HepG2 (cell line): Measurements from ENCODE around the gene OTUD7B. TPM values are rescaled to one million over a fixed set of nuclear protein-coding genes. Genes with fewer than 3 reads are reported as not detected.

Experiments used
- AGO2 ChIP-seq: fragments of 200-400 bp; formaldehyde crosslinking; optimal IDR thresholded peaks from 2 replicates; pipeline ENCODE3; 2017; ENCODE audit warnings: mild to moderate bottlenecking, low read depth, low read length, moderate library complexity
- AHDC1 ChIP-seq: sonication (generic); formaldehyde crosslinking; IDR thresholded peaks from 2 replicates; pipeline ENCODE4 v1.5.1; 2020; ENCODE audit warnings: mild to moderate bottlenecking, missing genetic modification reagents, borderline replicate concordance
- BCL6 ChIP-seq: IDR thresholded peaks from 2 replicates; pipeline ENCODE4 v1.6.1; 2016; ENCODE audit warnings: missing genetic modification reagents, missing compliant biosample characterization
- DPF2 ChIP-seq: sonication (generic); formaldehyde crosslinking; IDR thresholded peaks from 2 replicates; pipeline ENCODE4 v1.4.0; 2020; ENCODE audit warnings: mild to moderate bottlenecking, low read depth, missing genetic modification reagents, borderline replicate concordance
- GATAD1 ChIP-seq: IDR thresholded peaks from 2 replicates; pipeline ENCODE4 v1.6.1; 2016; ENCODE audit warnings: missing genetic modification reagents, missing compliant biosample characterization
- MXD1 ChIP-seq: sonication (generic); formaldehyde crosslinking; IDR thresholded peaks from 2 replicates; pipeline ENCODE4 v1.4.0; 2020; ENCODE audit warnings: mild to moderate bottlenecking, missing genetic modification reagents
- MXI1 ChIP-seq: IDR thresholded peaks from 3 replicates; pipeline ENCODE4 v1.6.1; 2012; ENCODE audit warnings: low read depth, low read length, inconsistent platforms, borderline replicate concordance
- SRF ChIP-seq: IDR thresholded peaks from 2 replicates; pipeline ENCODE4 v1.6.1; 2011; ENCODE audit warnings: mild to moderate bottlenecking, low read depth, low read length, moderate library complexity
- TCF7 ChIP-seq: sonication (generic); IDR thresholded peaks from 2 replicates; pipeline ENCODE4 v1.6.1; 2016; ENCODE audit warnings: antibody characterized with exemption, low read depth
- ZBTB21 ChIP-seq: sonication (generic); formaldehyde crosslinking; IDR thresholded peaks from 2 replicates; pipeline ENCODE4 v1.4.0; 2020; ENCODE audit warnings: missing genetic modification reagents
- ZNF224 ChIP-seq: sonication (generic); formaldehyde crosslinking; IDR thresholded peaks from 2 replicates; pipeline ENCODE4 v1.5.0; 2020; ENCODE audit warnings: mild to moderate bottlenecking, missing genetic modification reagents
- ZNF329 ChIP-seq: sonication (generic); formaldehyde crosslinking; IDR thresholded peaks from 2 replicates; pipeline ENCODE4 v1.9.0; 2021; ENCODE audit warnings: low read depth, mild to moderate bottlenecking, missing genetic modification reagents
- ZNF547 ChIP-seq: sonication (generic); formaldehyde crosslinking; IDR thresholded peaks from 2 replicates; pipeline ENCODE4 v1.5.1; 2020; ENCODE audit warnings: mild to moderate bottlenecking, missing genetic modification reagents
- ZNF576 ChIP-seq: sonication (generic); formaldehyde crosslinking; IDR thresholded peaks from 2 replicates; pipeline ENCODE4 v1.4.0; 2020; ENCODE audit warnings: mild to moderate bottlenecking, missing genetic modification reagents
- ZNF790 ChIP-seq: sonication (generic); formaldehyde crosslinking; IDR thresholded peaks from 2 replicates; pipeline ENCODE4 v1.8.0; 2022; ENCODE audit warnings: missing genetic modification reagents, mild to moderate bottlenecking, borderline replicate concordance
- ZNF792 ChIP-seq: IDR thresholded peaks from 2 replicates; pipeline ENCODE4 v1.6.1; 2016
- polyA plus RNA-seq, 8 experiments: library from polyadenylated mRNA; depleted of rRNA in 3 of 8; stranded (reverse) in 7 of 8; unstranded in 1 of 8; fragments of >200 nt; fragmentation: Illumina TruSeq in 4 of 8; extraction: Trizol in 4 of 8; gene quantifications; 2 replicates each; pipeline versions ENCODE4 v1.2.1 to v1.2.3, GENCODE V29; 2011 to 2016; ENCODE audit warnings: low read depth in 4 of 8, missing spikeins in 1 of 8, mixed read lengths in 1 of 8; ENCODE audit not compliant: insufficient read depth in 1 of 8
- total RNA-seq, 5 experiments: library from RNA; depleted of rRNA; stranded (reverse); fragments of >200 nt; fragmentation: Illumina TruSeq; extraction: Trizol; gene quantifications; 2 replicates each; pipeline ENCODE4 v1.2.3, GENCODE V29; 2016; ENCODE audit warnings: low read depth in 1 of 5
- TF ChIP-seq, protein P1 (sequence below): sonication (generic); formaldehyde crosslinking; IDR thresholded peaks from 2 replicates; pipeline ENCODE4 v1.9.0; 2022; ENCODE audit warnings: low read depth, missing genetic modification reagents
- TF ChIP-seq, protein P2 (sequence below): sonication (generic); formaldehyde crosslinking; IDR thresholded peaks from 2 replicates; pipeline ENCODE4 v1.9.0; 2021; ENCODE audit warnings: missing genetic modification reagents, borderline replicate concordance

OTUD7B gene
- total and polyA plus RNA-seq, 2 of the 13 experiments (the other 11 are each of a cell fraction or from before 2014, with no cell fraction given): 5.1 to 11.2 TPM

DNA sequence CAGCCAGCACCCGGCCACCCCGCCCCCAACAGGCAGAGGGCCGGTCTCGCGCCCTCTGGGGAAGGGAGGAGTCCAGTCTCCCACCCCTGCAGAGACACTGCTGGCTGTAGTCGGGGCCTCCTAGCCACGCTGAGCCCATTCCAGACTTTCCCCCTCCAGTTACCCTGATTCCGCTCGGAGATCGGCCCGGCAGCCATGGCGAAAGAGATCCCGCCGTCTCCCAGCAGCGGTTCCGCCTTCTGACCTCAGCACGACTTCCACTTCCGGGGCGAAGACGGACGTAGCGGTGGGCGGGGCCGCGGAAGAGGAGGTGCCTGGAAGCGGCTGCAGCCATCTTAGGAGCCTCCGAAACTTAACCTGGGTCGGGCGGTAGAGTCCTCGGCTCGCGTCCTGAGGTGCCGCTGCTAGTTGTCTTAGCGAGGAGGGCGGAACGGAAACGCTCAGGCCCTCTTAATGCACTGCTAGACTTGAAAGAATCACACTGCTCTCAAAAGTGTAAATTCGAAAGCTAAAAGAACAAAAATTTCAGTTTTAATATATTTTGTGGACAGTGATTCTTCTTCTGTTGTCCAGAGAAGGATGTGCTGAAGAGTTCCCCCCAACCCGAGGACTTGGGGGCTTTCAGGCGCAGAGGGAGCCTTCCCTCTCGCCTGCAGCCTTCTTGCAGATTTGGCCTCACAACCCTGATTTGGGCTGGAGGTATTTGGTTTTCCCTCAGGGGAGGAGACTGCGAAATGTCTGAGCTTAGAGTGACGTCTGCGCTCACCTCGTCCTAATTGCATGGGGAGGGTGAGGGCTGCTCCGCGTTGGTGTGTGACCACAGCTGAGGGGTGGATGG is 82.7 kb downstream of the OTUD7B start, which contains the start of gene SF3B4 (continued):
- TF ChIP-seq BCL6 (CRISPR knock-in tag): 0 out of 2 replicates have a peak, but pooled peaks have one; percentile 11
- TF ChIP-seq ZNF329 (CRISPR knock-in tag): no peak
- TF ChIP-seq AHDC1 (CRISPR knock-in tag): no peak
- TF ChIP-seq, protein P1, sequence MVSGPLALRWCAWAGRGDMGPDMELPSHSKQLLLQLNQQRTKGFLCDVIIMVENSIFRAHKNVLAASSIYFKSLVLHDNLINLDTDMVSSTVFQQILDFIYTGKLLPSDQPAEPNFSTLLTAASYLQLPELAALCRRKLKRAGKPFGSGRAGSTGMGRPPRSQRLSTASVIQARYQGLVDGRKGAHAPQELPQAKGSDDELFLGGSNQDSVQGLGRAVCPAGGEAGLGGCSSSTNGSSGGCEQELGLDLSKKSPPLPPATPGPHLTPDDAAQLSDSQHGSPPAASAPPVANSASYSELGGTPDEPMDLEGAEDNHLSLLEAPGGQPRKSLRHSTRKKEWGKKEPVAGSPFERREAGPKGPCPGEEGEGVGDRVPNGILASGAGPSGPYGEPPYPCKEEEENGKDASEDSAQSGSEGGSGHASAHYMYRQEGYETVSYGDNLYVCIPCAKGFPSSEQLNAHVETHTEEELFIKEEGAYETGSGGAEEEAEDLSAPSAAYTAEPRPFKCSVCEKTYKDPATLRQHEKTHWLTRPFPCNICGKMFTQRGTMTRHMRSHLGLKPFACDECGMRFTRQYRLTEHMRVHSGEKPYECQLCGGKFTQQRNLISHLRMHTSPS: no peak
- peak; percentile 82; the same call in 1 of the 3 replicates for TF ChIP-seq MXI1
- no peak for TF ChIP-seq DPF2 (CRISPR knock-in tag)
- no peak; the same call in 1 of the 2 replicates for TF ChIP-seq MXD1 (CRISPR knock-in tag)
- TF ChIP-seq AGO2: peak; percentile 73
- TF ChIP-seq TCF7: no peak
- no peak for TF ChIP-seq ZNF790 (CRISPR knock-in tag)
- TF ChIP-seq, protein P2, sequence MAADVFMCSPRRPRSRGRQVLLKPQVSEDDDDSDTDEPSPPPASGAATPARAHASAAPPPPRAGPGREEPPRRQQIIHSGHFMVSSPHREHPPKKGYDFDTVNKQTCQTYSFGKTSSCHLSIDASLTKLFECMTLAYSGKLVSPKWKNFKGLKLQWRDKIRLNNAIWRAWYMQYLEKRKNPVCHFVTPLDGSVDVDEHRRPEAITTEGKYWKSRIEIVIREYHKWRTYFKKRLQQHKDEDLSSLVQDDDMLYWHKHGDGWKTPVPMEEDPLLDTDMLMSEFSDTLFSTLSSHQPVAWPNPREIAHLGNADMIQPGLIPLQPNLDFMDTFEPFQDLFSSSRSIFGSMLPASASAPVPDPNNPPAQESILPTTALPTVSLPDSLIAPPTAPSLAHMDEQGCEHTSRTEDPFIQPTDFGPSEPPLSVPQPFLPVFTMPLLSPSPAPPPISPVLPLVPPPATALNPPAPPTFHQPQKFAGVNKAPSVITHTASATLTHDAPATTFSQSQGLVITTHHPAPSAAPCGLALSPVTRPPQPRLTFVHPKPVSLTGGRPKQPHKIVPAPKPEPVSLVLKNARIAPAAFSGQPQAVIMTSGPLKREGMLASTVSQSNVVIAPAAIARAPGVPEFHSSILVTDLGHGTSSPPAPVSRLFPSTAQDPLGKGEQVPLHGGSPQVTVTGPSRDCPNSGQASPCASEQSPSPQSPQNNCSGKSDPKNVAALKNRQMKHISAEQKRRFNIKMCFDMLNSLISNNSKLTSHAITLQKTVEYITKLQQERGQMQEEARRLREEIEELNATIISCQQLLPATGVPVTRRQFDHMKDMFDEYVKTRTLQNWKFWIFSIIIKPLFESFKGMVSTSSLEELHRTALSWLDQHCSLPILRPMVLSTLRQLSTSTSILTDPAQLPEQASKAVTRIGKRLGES: no peak; the same call in 1 of the 2 replicates
- TF ChIP-seq GATAD1 (CRISPR knock-in tag): peak; percentile 95
- TF ChIP-seq ZNF224 (CRISPR knock-in tag): 0 out of 2 replicates have a peak, but pooled peaks have one; percentile 55
- no peak for TF ChIP-seq ZBTB21 (CRISPR knock-in tag)
- TF ChIP-seq ZNF576 (CRISPR knock-in tag): no peak
- TF ChIP-seq ZNF547 (CRISPR knock-in tag): peak; percentile 77
- peak; percentile 38; the same call in 1 of the 2 replicates for TF ChIP-seq ZNF792 (CRISPR knock-in tag)
- TF ChIP-seq SRF: 0 out of 2 replicates have a peak, but pooled peaks have one; percentile 21
